CD4-positive, alpha-beta T cell (primary cell): ENCODE results near the gene TAX1BP1. TPM values are rescaled to one million over a fixed set of nuclear protein-coding genes. Genes with fewer than 3 reads are reported as not detected.

Experiments used
- ATAC-seq: fragments of 200-7000 bp; cut with Tn5 transposase; one replicate; pipeline ENCODE4 v1.10.0; 2022; ENCODE audit warnings: mild to moderate bottlenecking; ENCODE audit not compliant: poor library complexity
- CTCF ChIA-PET: fragments of 350-600 bp; sonication (Branson Sonifier 250); formaldehyde crosslinking; loops from one replicate; lab custom pipeline; 2021; ENCODE audit warnings: antibody characterized with exemption, inconsistent platforms; lab: Charles Lee
- POLR2A ChIA-PET: fragments of 350-600 bp; sonication (Branson Sonifier 250); formaldehyde crosslinking; loops from one replicate; lab custom pipeline; 2021; ENCODE audit warnings: antibody characterized with exemption, inconsistent platforms; lab: Charles Lee
- DNase-seq, 14 experiments: peaks; one replicate each; pipeline ENCODE4 v3.0.0-alpha.2; 2013 to 2020; ENCODE audit warnings: mixed read lengths in 2 of 14
- H3K27ac ChIP-seq, 2 donors: one replicate each; pipeline versions ENCODE4 v1.5.1 to v1.7.0; 2013; ENCODE audit warnings: low read length in 2 of 2, low read depth in 1 of 2, mild to moderate bottlenecking in 1 of 2
- H3K27me3 ChIP-seq, 2 experiments: 1 replicate in 1 of 2; 2 replicates in 1 of 2; pipeline versions ENCODE4 v1.6.1 to v1.7.0; 2013; ENCODE audit warnings: low read length in 2 of 2, control low read depth in 1 of 2, mild to moderate bottlenecking in 1 of 2, moderate library complexity in 1 of 2; ENCODE audit not compliant: insufficient read depth in 2 of 2, control insufficient read depth in 1 of 2
- H3K36me3 ChIP-seq: one replicate; pipeline ENCODE4 v1.6.1; 2013; ENCODE audit warnings: low read length, control low read depth; ENCODE audit not compliant: insufficient read depth
- H3K4me1 ChIP-seq: one replicate; pipeline ENCODE4 v1.6.1; 2013; ENCODE audit warnings: low read length, control low read depth; ENCODE audit not compliant: insufficient read depth
- H3K4me3 ChIP-seq: one replicate; pipeline ENCODE4 v1.5.1; 2013; ENCODE audit warnings: mild to moderate bottlenecking, low read length, moderate library complexity
- H3K9me3 ChIP-seq, 2 experiments: 1 replicate in 1 of 2; 2 replicates in 1 of 2; pipeline versions ENCODE4 v1.6.1 to v1.7.0; 2013; ENCODE audit warnings: low read length in 2 of 2, mild to moderate bottlenecking in 2 of 2, control low read depth in 1 of 2, moderate library complexity in 1 of 2; ENCODE audit not compliant: control insufficient read depth in 1 of 2, insufficient read depth in 1 of 2
- H3K27ac Mint-ChIP-seq: one replicate; pipeline ENCODE4 v1.8.0; 2020; ENCODE audit warnings: mixed read lengths
- H3K27me3 Mint-ChIP-seq: one replicate; pipeline ENCODE4 v1.8.0; 2021; ENCODE audit warnings: mixed read lengths
- H3K36me3 Mint-ChIP-seq: one replicate; pipeline ENCODE4 v1.8.0; 2021; ENCODE audit warnings: low read depth, mixed read lengths
- H3K4me1 Mint-ChIP-seq: one replicate; pipeline ENCODE4 v1.8.0; 2021; ENCODE audit warnings: low read depth, mixed read lengths
- H3K4me3 Mint-ChIP-seq: one replicate; pipeline ENCODE4 v1.8.0; 2020; ENCODE audit warnings: mild to moderate bottlenecking, mixed read lengths
- H3K9me3 Mint-ChIP-seq: one replicate; pipeline ENCODE4 v1.8.0; 2020; ENCODE audit warnings: mixed read lengths
- CTCF ChIP-seq: fragments of 200-600 bp; IDR thresholded peaks from one replicate; pipeline ENCODE4 v1.8.0; 2022; ENCODE audit warnings: antibody characterized with exemption, mild to moderate bottlenecking
- intact Hi-C, 2 experiments: fragments of 100-400 bp; cut with DNase I in 1 of 2; cut with micrococcal nuclease in 1 of 2; formaldehyde crosslinking; loops; one replicate each; pipeline versions ENCODE4 v1.15.1 to v1.9.0; 2023 to 2025; cut with DNase I, micrococcal nuclease
- total RNA-seq, 174 experiments: library from RNA in 2 of 174; stranded (reverse) in 2 of 174; gene quantifications; one replicate each; pipeline ENCODE4 v1.2.3 and lab custom pipeline; 2021 to 2026

Gene TAX1BP1
- total RNA-seq, 2 experiments from 2014 or later: 115 TPM

GRCh38 chr7:27875061-27875460, 135.1 kb downstream of the TAX1BP1 start:
- intact Hi-C loops: no loop called here
- no peaks in the 10 kb centered on the region for H3K9me3 Mint-ChIP-seq
- POLR2A ChIA-PET: no interaction called here

DNA sequence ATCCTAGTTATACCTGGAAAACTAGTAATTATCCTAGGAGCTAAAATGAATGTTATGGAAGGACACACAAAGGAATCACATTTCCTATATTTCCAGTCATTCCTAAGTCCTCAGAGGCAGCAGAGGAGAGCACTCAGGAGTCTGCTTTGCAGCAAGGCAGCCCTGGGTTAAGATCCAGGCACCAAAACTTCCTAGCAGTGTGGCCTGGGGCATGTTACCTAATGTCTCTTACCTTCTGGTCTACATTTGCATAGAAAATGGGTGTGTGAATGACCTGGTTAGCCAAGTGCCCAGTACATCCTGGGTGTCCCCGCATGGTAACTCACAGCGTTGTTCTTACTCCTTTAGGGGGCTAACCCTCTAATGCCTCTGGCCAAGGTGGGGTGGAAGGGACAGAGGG, 135.9 kb downstream of the TAX1BP1 start:
- POLR2A ChIA-PET: no interaction called here
- CTCF ChIA-PET: no interaction called here
- Histone ChIP-seq H3K4me1 (no peaks in the 10 kb centered on the region), H3K36me3 (no peaks in the 10 kb centered on the region), H3K27ac (no peak overlapping the region), H3K27me3 (no peaks in the 10 kb centered on the region), H3K9me3 (no peaks in the 10 kb centered on the region), H3K4me3 (no peak overlapping the region)
- intact Hi-C loops: no loop called here
- no peak for TF ChIP-seq CTCF
- no peak for ATAC-seq
- Mint-ChIP-seq H3K27ac (no peak overlapping the region), H3K27me3 (no peaks in the 10 kb centered on the region), H3K9me3 (no peaks in the 10 kb centered on the region), H3K36me3 (no peaks in the 10 kb centered on the region), H3K4me3 (no peak overlapping the region), H3K4me1 (no peaks in the 10 kb centered on the region)
- DNase-seq: no peak

More at GRCh38 chr7:27875061-27875460, 135.1 kb downstream of the TAX1BP1 start:
- no peak overlapping the region for H3K4me3 Mint-ChIP-seq
- no peaks in the 10 kb centered on the region for H3K36me3 Mint-ChIP-seq
- ATAC-seq (no peak), DNase-seq (no peak)
- no peaks in the 10 kb centered on the region for H3K9me3 ChIP-seq
- H3K27ac Mint-ChIP-seq: no peak overlapping the region
- H3K27me3 Mint-ChIP-seq: no peaks in the 10 kb centered on the region
- no peaks in the 10 kb centered on the region for H3K36me3 ChIP-seq
- no peak for TF ChIP-seq CTCF
- no peaks in the 10 kb centered on the region for H3K27me3 ChIP-seq
- no peak overlapping the region for H3K4me3 ChIP-seq
- H3K27ac ChIP-seq: no peak overlapping the region
- no peaks in the 10 kb centered on the region for H3K4me1 ChIP-seq
- no peaks in the 10 kb centered on the region for H3K4me1 Mint-ChIP-seq
- CTCF ChIA-PET: no interaction called here

- CTCF ChIA-PET: no interaction called here
- ATAC-seq (no peak), DNase-seq (no peak)
- no peaks in the 10 kb centered on the region for H3K27me3 Mint-ChIP-seq
- no peaks in the 10 kb centered on the region for H3K9me3 Mint-ChIP-seq
- H3K36me3 Mint-ChIP-seq: no peaks in the 10 kb centered on the region
- Histone ChIP-seq H3K9me3 (no peaks in the 10 kb centered on the region), H3K27ac (no peak overlapping the region), H3K27me3 (no peaks in the 10 kb centered on the region), H3K36me3 (no peaks in the 10 kb centered on the region), H3K4me3 (no peak overlapping the region), H3K4me1 (no peaks in the 10 kb centered on the region)
- intact Hi-C loops: no loop called here
- POLR2A ChIA-PET: no interaction called here
- H3K4me3 Mint-ChIP-seq: no peak overlapping the region
- H3K4me1 Mint-ChIP-seq: no peaks in the 10 kb centered on the region
- H3K27ac Mint-ChIP-seq: no peak overlapping the region
- TF ChIP-seq CTCF: no peak
Measured at GRCh38 chr7:27876756-27877155, 136.8 kb downstream of the TAX1BP1 start.

Other genes with a start within 250 kb of the TAX1BP1 start
- gene HIBADH, start 77.3 kb upstream of the TAX1BP1 start, total RNA-seq: 1 to 10 TPM; 6.3 to 8.4 TPM